ENCODE results near the gene CLIP3. TPM values are rescaled to one million over a fixed set of nuclear protein-coding genes. Genes with fewer than 3 reads are reported as not detected.

CLIP3 gene
- total and polyA plus RNA-seq, 2 of the 13 experiments (the other 11 are each of a cell fraction or from before 2014, with no cell fraction given) = 0.15 to 1.2 TPM

- TF ChIP-seq GMEB1 (CRISPR knock-in tag; IDR thresholded peaks at IDR 0.05; ENCODE audit: borderline replicate concordance) = peak; percentile 61; the same call in 1 of the 2 replicates
- TF ChIP-seq DPF2 (CRISPR knock-in tag; IDR thresholded peaks at IDR 0.05; ENCODE audit: borderline replicate concordance, low read depth) = no peak
- TF ChIP-seq ZNF451 (CRISPR knock-in tag; IDR thresholded peaks at IDR 0.05) = no peak
- no peak for TF ChIP-seq MED13 (CRISPR knock-in tag; IDR thresholded peaks at IDR 0.05)
- no peak for TF ChIP-seq ARID3A (IDR thresholded peaks at IDR 0.05; ENCODE audit: low read depth, low read length)
- no peak for TF ChIP-seq PHB2 (IDR thresholded peaks at IDR 0.05; ENCODE audit: partially characterized antibody)
- TF ChIP-seq ZNF362 (CRISPR knock-in tag; IDR thresholded peaks at IDR 0.05; ENCODE audit: borderline replicate concordance) = no peak
- TF ChIP-seq CSRNP1 (CRISPR knock-in tag; IDR thresholded peaks at IDR 0.05) = no peak
- TF ChIP-seq U2AF1 (optimal IDR thresholded peaks at IDR 0.05; ENCODE audit: low read depth, low read length) = no peak
- TF ChIP-seq ZNF382 (CRISPR knock-in tag; IDR thresholded peaks at IDR 0.05; ENCODE audit: borderline replicate concordance) = no peak
- TF ChIP-seq GABPA (IDR thresholded peaks at IDR 0.05; ENCODE audit: low read depth, low read length) = peak; percentile 42; the same call in 1 of the 2 replicates
- TF ChIP-seq GABPA (CRISPR knock-in tag; IDR thresholded peaks at IDR 0.05; ENCODE audit: low read depth) = peak; percentile 66
- peak; percentile 88; the same call in 1 of the 2 replicates for TF ChIP-seq TFDP1 (CRISPR knock-in tag; IDR thresholded peaks at IDR 0.05; ENCODE audit: borderline replicate concordance)
- TF ChIP-seq ZBTB39 (CRISPR knock-in tag; IDR thresholded peaks at IDR 0.05) = no peak
- TF ChIP-seq RAD51 (IDR thresholded peaks at IDR 0.05; ENCODE audit: borderline replicate concordance) = no peak
Measured at GRCh38 chr19:36014012-36014924, 18.4 kb downstream of the CLIP3 start, which contains the start of gene ALKBH6 (continued).

Data from HepG2 (cell line).